Measurements from ENCODE around the gene FUOM.

Gene FUOM

GRCh38 chr10:133357285-133358161 lies at the start of gene FUOM:
FUOM (minus strand) TSS chr10:133358019; CDS start chr10:133358007, 12 bp downstream.
- 0 out of 2 replicates have a peak, but pooled peaks have one; percentile 11 for TF ChIP-seq USF1 (IDR thresholded peaks at IDR 0.05)
- no peak for TF ChIP-seq REST (IDR thresholded peaks at IDR 0.05; ENCODE audit: low read depth)
- TF ChIP-seq FOXM1 (IDR thresholded peaks at IDR 0.05; ENCODE audit: borderline replicate concordance, low read depth): no peak
- peak; percentile 88 for TF ChIP-seq EGR1 (IDR thresholded peaks at IDR 0.05)
- TF ChIP-seq, protein P1, sequence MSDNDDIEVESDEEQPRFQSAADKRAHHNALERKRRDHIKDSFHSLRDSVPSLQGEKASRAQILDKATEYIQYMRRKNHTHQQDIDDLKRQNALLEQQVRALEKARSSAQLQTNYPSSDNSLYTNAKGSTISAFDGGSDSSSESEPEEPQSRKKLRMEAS (IDR thresholded peaks at IDR 0.05): peak; percentile 93
- TF ChIP-seq YY1 (IDR thresholded peaks at IDR 0.05; ENCODE audit: low read depth): peak; percentile 73
- peak; percentile 92 for TF ChIP-seq ZBTB7A (IDR thresholded peaks at IDR 0.05; ENCODE audit: low read depth)
- no peak; the same call in 1 of the 2 replicates for TF ChIP-seq TCF12 (IDR thresholded peaks at IDR 0.05; ENCODE audit: low read depth)
- TF ChIP-seq RAD21 (IDR thresholded peaks at IDR 0.05; ENCODE audit: low read depth): no peak

- TF ChIP-seq TCF12 (IDR thresholded peaks at IDR 0.05; ENCODE audit: low read depth) (no peak), RAD21 (IDR thresholded peaks at IDR 0.05; ENCODE audit: low read depth) (no peak), FOXM1 (IDR thresholded peaks at IDR 0.05; ENCODE audit: borderline replicate concordance, low read depth) (no peak), EP300 (IDR thresholded peaks at IDR 0.05; ENCODE audit: borderline replicate concordance) (no peak), REST (IDR thresholded peaks at IDR 0.05; ENCODE audit: low read depth) (no peak), NFIC (IDR thresholded peaks at IDR 0.05) (no peak), TEAD4 (IDR thresholded peaks at IDR 0.05) (no peak), EGR1 (IDR thresholded peaks at IDR 0.05) (no peak), TAF1 (IDR thresholded peaks at IDR 0.05; ENCODE audit: low read depth) (no peak), CEBPB (IDR thresholded peaks at IDR 0.05) (no peak), YY1 (IDR thresholded peaks at IDR 0.05; ENCODE audit: low read depth) (no peak), ZBTB7A (IDR thresholded peaks at IDR 0.05; ENCODE audit: low read depth) (no peak), USF1 (IDR thresholded peaks at IDR 0.05) (no peak), CREB1 (IDR thresholded peaks at IDR 0.05; ENCODE audit: low read depth) (no peak)
- TF ChIP-seq, protein P1 (IDR thresholded peaks at IDR 0.05): no peak
Observed at GRCh38 chr10:133405844-133406527, 48.2 kb upstream of the FUOM start.

GRCh38 chr10:133405272-133405671 lies 47.5 kb upstream of the FUOM start:
- TF ChIP-seq TEAD4 (IDR thresholded peaks at IDR 0.05) (no peak), TAF1 (IDR thresholded peaks at IDR 0.05; ENCODE audit: low read depth) (no peak), USF1 (IDR thresholded peaks at IDR 0.05) (no peak), YY1 (IDR thresholded peaks at IDR 0.05; ENCODE audit: low read depth) (no peak), ZBTB7A (IDR thresholded peaks at IDR 0.05; ENCODE audit: low read depth) (no peak), REST (IDR thresholded peaks at IDR 0.05; ENCODE audit: low read depth) (no peak), CEBPB (IDR thresholded peaks at IDR 0.05) (no peak), FOXM1 (IDR thresholded peaks at IDR 0.05; ENCODE audit: borderline replicate concordance, low read depth) (no peak), TCF12 (IDR thresholded peaks at IDR 0.05; ENCODE audit: low read depth) (no peak), EP300 (IDR thresholded peaks at IDR 0.05; ENCODE audit: borderline replicate concordance) (no peak), CREB1 (IDR thresholded peaks at IDR 0.05; ENCODE audit: low read depth) (no peak), EGR1 (IDR thresholded peaks at IDR 0.05) (no peak), RAD21 (IDR thresholded peaks at IDR 0.05; ENCODE audit: low read depth) (no peak), NFIC (IDR thresholded peaks at IDR 0.05) (no peak)
- TF ChIP-seq, protein P1 (IDR thresholded peaks at IDR 0.05): no peak

All from Ishikawa (cell line).